ENCODE measurements around the gene FAM163B.
"Not testable (repeated sequence)": the region's sequence is repeated elsewhere in the genome, so short reads cannot be mapped to it uniquely, and the experiment has no call there.

The FAM163B gene

GRCh38 chr9:133639613-133640012, 30.4 kb upstream of the FAM163B start:
- no peak for DNase-seq (ENCODE audit: low spot score)

- no peak for DNase-seq (ENCODE audit: low spot score)
Observed at GRCh38 chr9:133638711-133639110, 29.5 kb upstream of the FAM163B start.

GRCh38 chr9:133638076-133638475, 28.9 kb upstream of the FAM163B start:
- DNase-seq (ENCODE audit: low spot score), result no peak

- no peak for DNase-seq (ENCODE audit: low spot score)
Observed at GRCh38 chr9:133637451-133638055, 28.4 kb upstream of the FAM163B start.

GRCh38 chr9:133636902-133637301, 27.7 kb upstream of the FAM163B start:
- DNase-seq (ENCODE audit: low spot score), result no peak

GRCh38 chr9:133635533-133636531, 26.6 kb upstream of the FAM163B start, which contains the start of gene DBH:
TSS of gene DBH (plus strand) at chr9:133636363. CDS start at chr9:133636372, 9 bp downstream.
- no peak for DNase-seq (ENCODE audit: low spot score)

- no peak for DNase-seq (ENCODE audit: low spot score)
Observed at GRCh38 chr9:133635098-133635497, 25.9 kb upstream of the FAM163B start.

- DNase-seq (ENCODE audit: low spot score), result no peak
Observed at GRCh38 chr9:133634081-133634691, 25.0 kb upstream of the FAM163B start.

GRCh38 chr9:133633681-133634080, 24.5 kb upstream of the FAM163B start:
- no peak for DNase-seq (ENCODE audit: low spot score)

GRCh38 chr9:133632806-133633680, 23.9 kb upstream of the FAM163B start:
- DNase-seq (ENCODE audit: low spot score), result no peak

- no peak for DNase-seq (ENCODE audit: low spot score)
Observed at GRCh38 chr9:133631111-133631510, 21.9 kb upstream of the FAM163B start.

- DNase-seq (ENCODE audit: low spot score), result no peak
Observed at GRCh38 chr9:133629221-133630110, 20.3 kb upstream of the FAM163B start.

- no peak for DNase-seq (ENCODE audit: low spot score)
Observed at GRCh38 chr9:133628766-133629165, 19.6 kb upstream of the FAM163B start.

GRCh38 chr9:133627341-133627740, 18.2 kb upstream of the FAM163B start:
- no peak for DNase-seq (ENCODE audit: low spot score)

- DNase-seq (ENCODE audit: low spot score), result not testable (repeated sequence)
Observed at GRCh38 chr9:133626008-133626407, 16.8 kb upstream of the FAM163B start.

GRCh38 chr9:133622555-133622954, 13.4 kb upstream of the FAM163B start:
- no peak for DNase-seq (ENCODE audit: low spot score)

GRCh38 chr9:133621725-133622267, 12.6 kb upstream of the FAM163B start:
- DNase-seq (ENCODE audit: low spot score), result no peak

GRCh38 chr9:133619791-133620190, 10.6 kb upstream of the FAM163B start:
- DNase-seq (ENCODE audit: low spot score), result no peak

- no peak for DNase-seq (ENCODE audit: low spot score)
Observed at GRCh38 chr9:133618726-133619125, 9.5 kb upstream of the FAM163B start.

- DNase-seq (ENCODE audit: low spot score), result no peak
Observed at GRCh38 chr9:133616643-133617405, 7.6 kb upstream of the FAM163B start.
